Neuron (in vitro differentiated cells): ENCODE measurements around the gene AOC2.
"Not testable (repeated sequence)": the region's sequence is repeated elsewhere in the genome, so short reads cannot be mapped to it uniquely, and the experiment has no call there.

Experiments used
- H2AFZ ChIP-seq: one replicate; pipeline ENCODE4 v1.6.1; 2013; ENCODE audit warnings: low read depth, mild to moderate bottlenecking, inconsistent platforms, low read length, moderate library complexity
- H3K27me3 ChIP-seq: one replicate; pipeline ENCODE4 v1.6.1; 2013; ENCODE audit warnings: low read length; ENCODE audit not compliant: insufficient read depth
- H3K36me3 ChIP-seq: one replicate; pipeline ENCODE4 v1.6.1; 2013; ENCODE audit warnings: low read length; ENCODE audit not compliant: insufficient read depth
- H3K4me1 ChIP-seq: one replicate; pipeline ENCODE4 v1.6.1; 2013; ENCODE audit warnings: low read length; ENCODE audit not compliant: insufficient read depth
- H3K4me3 ChIP-seq: 2 replicates; pipeline ENCODE4 v1.5.1; 2013; ENCODE audit warnings: mild to moderate bottlenecking, low read length, moderate library complexity
- H3K9me3 ChIP-seq: one replicate; pipeline ENCODE4 v1.6.1; 2013; ENCODE audit warnings: low read length

The AOC2 gene

GRCh38 chr17:42872251-42872965 is 28.0 kb downstream of the AOC2 start:
- Histone ChIP-seq H3K4me3 (no peak overlapping the region), H3K36me3 (no peaks in the 10 kb centered on the region), H3K9me3 (peaks cover 2% of the 10 kb centered on the region), H3K4me1 (no peaks in the 10 kb centered on the region), H3K27me3 (peaks cover 8% of the 10 kb centered on the region), H2AFZ (no peak overlapping the region)

DNA sequence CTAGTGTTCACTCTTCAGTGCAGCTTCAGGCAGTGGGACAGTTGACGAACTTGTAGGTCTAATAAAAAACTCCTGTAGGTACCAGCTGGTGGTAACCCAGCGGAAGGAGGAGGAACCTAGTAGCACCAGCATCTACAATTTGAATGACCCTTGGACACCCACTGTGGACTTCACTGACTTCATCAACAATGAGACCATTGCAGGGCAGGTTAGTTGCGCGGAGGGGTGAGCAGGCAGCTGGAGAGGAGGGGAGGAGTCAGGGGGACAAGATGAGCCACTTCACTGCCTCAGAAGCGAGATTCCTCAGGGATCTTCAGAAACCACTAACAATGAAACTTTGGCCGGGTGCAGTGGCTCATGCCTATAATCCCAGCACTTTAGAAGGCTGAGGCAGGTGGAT is 28.9 kb downstream of the AOC2 start:
- no peak overlapping the region for H3K4me3 ChIP-seq
- H3K9me3 ChIP-seq: peaks cover 2% of the 10 kb centered on the region
- H2AFZ ChIP-seq: no peak overlapping the region
- H3K4me1 ChIP-seq: no peaks in the 10 kb centered on the region
- H3K27me3 ChIP-seq: peaks cover 15% of the 10 kb centered on the region
- no peaks in the 10 kb centered on the region for H3K36me3 ChIP-seq

- H3K36me3 ChIP-seq, H2AFZ ChIP-seq, H3K4me1 ChIP-seq, H3K4me3 ChIP-seq, H3K9me3 ChIP-seq: not testable (repeated sequence)
- H3K27me3 ChIP-seq: peaks cover 21% of the 10 kb centered on the region
Observed at GRCh38 chr17:42873932-42874695, 29.7 kb downstream of the AOC2 start.

DNA sequence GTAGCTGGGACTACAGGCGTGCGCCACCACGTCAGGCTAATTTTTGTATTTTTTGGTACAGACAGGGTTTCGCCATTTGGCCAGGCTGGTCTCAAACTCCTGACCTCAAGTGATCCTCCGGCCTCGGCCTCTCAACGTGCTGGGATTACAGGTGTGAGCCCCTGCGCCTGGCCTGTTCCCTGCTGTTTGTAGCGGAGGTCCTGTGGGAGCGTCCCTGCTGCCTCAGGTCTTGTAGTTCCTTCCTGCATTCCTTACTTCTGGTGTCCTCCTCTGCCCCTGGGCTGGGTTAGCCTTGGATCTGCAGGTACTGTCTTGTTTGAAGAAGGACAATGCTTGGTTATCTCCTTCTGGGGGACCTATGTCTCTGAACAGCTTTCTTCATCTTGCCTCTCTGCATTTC is 32.7 kb downstream of the AOC2 start:
- Histone ChIP-seq H3K36me3 (no peaks in the 10 kb centered on the region), H3K9me3 (peaks cover 2% of the 10 kb centered on the region), H3K4me3 (no peak overlapping the region), H2AFZ (no peak overlapping the region), H3K4me1 (no peaks in the 10 kb centered on the region), H3K27me3 (peaks cover 27% of the 10 kb centered on the region)

GRCh38 chr17:42878123-42878880 is 33.9 kb downstream of the AOC2 start:
- peaks cover 27% of the 10 kb centered on the region for H3K27me3 ChIP-seq
- no peaks in the 10 kb centered on the region for H3K36me3 ChIP-seq
- no peaks in the 10 kb centered on the region for H3K9me3 ChIP-seq

DNA sequence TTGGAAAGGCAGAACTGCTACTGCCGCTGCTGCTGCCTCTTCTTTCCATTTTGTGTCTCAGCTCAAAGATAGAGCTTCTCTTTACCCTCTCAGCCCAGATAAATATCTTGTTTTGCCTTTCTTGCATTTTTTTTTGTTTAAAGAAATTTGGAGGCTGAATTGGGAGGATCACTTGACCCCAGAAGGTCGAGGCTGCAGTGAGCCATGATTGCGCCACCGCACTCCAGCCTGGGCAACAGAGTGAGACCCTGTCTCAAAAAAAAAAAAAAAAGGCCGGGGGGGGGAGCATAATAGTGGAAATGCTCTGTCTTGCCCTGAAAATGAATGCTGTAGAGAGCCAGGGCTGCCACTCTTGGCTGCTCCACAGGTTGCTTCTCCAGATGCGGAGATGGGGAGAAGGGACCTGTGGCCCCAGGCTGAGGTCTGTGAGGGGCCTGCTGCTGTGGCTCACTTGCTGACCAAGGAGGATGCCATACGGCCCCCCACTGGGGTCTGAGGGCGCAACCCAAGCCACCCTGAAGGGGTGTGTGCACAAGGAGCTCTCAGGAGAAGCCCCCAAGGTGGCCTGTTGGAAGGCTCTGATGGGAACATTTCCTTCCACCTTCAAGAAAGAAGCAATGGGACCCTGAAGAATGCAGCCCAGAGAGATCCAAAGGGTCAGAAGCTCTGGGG is 34.7 kb downstream of the AOC2 start:
- Histone ChIP-seq H2AFZ (no peak overlapping the region), H3K4me1 (no peaks in the 10 kb centered on the region), H3K36me3 (no peaks in the 10 kb centered on the region), H3K9me3 (no peaks in the 10 kb centered on the region), H3K27me3 (peaks cover 29% of the 10 kb centered on the region), H3K4me3 (no peak overlapping the region)

More at GRCh38 chr17:42878123-42878880, 33.9 kb downstream of the AOC2 start:
- H3K4me3 ChIP-seq: no peak overlapping the region
- H2AFZ ChIP-seq: no peak overlapping the region
- H3K4me1 ChIP-seq: no peaks in the 10 kb centered on the region

DNA sequence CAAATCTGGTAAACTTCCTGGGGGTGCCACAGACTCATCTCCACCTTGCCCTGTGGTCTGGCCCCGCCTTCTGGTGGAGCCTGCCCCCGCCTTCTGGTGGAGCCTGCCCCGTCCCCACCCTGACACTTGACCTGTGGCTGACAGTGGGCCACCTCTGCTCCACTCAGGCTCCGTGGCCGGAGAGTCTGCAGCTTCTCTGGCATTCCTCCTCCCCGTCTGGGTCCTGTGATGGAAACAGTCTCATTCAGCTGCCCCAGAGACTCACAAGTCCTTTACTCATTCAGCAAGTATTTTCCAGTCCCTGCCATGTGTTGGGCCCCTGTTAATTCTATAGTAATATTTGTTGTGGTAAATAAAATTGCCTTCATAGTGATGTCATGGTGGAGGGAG is 35.2 kb downstream of the AOC2 start:
- no peaks in the 10 kb centered on the region for H3K9me3 ChIP-seq
- no peaks in the 10 kb centered on the region for H3K4me1 ChIP-seq
- no peak overlapping the region for H2AFZ ChIP-seq
- no peaks in the 10 kb centered on the region for H3K36me3 ChIP-seq
- H3K27me3 ChIP-seq: peaks cover 27% of the 10 kb centered on the region
- H3K4me3 ChIP-seq: no peak overlapping the region

DNA sequence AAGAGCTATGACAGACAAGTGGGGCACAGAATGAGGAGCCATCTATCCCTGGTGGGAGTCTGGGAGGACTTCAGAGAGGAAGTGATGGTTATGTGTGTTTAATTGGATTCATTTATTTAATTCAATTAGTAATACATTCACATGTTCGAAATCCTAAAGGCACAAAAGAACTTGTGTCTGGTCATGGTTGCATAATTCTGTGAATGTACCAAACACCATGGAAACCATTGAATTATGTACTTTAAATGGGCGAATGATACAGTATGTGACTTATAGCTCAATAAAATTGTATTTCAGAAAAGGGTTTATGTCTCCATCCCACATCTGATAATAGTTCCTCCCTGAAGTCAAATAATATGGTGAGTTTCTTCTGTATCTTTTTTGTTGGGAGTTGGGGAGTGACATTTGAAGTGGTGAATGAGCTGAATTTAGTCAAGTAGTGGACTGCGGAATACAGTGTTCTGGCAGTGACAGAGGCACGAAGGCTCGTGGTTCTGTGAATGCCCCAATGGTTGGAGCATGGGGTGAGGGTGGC is 36.5 kb downstream of the AOC2 start:
- Histone ChIP-seq H2AFZ (no peak overlapping the region), H3K4me1 (no peaks in the 10 kb centered on the region), H3K9me3 (no peaks in the 10 kb centered on the region), H3K36me3 (no peaks in the 10 kb centered on the region), H3K4me3 (no peak overlapping the region), H3K27me3 (peaks cover 27% of the 10 kb centered on the region)

DNA sequence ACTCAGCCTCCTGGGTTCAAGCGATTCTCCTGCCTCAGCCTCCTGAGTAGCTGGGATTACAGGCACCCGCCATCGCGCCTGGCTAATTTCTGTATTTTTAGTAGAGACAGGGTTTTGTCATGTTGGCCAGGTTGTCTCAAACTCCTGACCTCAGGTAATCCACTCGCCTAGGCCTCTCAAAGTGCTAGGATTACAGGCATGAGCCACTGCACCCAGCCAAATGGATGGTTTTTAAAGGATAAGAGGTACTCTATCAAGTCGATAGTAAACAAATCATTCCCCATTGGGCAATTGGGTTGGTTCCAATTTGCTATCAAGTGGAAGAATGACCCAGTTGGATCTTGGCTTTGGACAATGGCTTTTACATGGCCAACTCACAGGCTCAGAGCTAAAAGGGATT is 37.3 kb downstream of the AOC2 start:
- H3K27me3 ChIP-seq: peaks cover 30% of the 10 kb centered on the region
- not testable (repeated sequence) for H3K9me3 ChIP-seq, H3K36me3 ChIP-seq, H3K4me3 ChIP-seq, H3K4me1 ChIP-seq, H2AFZ ChIP-seq

DNA sequence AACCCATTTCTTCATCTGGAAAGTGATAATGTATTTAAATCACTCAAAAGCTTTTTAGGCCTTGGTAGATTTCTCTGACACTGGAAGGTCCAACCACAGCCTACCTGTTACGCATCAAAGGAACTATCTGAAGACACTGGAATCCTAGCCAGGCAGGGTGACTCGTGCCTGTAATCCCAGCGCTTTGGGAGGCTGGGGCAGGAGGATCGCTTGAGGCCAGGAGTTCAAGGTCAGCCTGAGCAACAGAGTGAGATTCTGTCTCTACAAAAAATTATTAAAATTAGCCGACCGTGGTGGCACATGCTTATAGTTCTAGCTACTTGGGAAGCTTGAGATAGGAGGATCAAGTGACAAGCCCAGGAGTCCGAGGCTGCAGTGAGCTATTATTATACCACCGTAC is 37.8 kb downstream of the AOC2 start:
- H3K4me3 ChIP-seq: no peak overlapping the region
- H3K27me3 ChIP-seq: peaks cover 27% of the 10 kb centered on the region
- H3K9me3 ChIP-seq: no peaks in the 10 kb centered on the region
- H2AFZ ChIP-seq: no peak overlapping the region
- no peaks in the 10 kb centered on the region for H3K4me1 ChIP-seq
- no peaks in the 10 kb centered on the region for H3K36me3 ChIP-seq

DNA sequence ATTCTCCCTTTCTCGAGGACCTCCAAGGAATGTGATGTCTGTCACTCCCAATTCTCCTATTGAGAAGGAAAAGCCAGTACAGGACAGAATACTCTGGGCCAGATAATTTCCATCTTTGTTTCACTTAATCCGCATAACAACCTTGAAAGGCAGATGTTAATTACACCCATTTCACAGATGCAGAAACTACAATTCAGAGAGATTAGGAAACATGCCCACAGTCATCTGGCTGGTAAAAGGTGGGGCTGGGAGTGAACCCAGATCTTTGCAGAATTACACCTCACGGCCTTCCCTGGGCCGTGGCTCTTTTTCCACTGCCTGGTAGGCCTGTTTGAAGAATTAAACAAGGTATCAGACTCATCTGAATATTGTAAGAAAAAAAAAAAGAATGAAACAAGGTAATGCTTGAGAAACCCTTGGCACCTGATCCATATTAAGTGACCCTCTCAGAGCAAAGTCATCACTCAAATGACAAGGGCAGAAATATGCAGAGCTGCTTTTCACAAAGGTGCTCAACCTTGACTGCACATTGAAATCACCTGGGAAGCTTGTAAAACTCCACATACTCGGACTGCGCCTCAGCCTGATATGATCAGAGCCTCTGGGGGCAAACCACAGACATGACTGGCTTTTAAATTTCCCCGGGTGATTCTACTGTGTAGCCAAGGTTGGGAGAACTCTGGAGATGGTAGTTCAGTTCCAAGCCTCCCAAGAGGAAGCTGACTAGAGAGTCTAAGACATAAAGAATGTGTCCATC is 39.6 kb downstream of the AOC2 start:
- H3K4me1 ChIP-seq: no peaks in the 10 kb centered on the region
- no peaks in the 10 kb centered on the region for H3K36me3 ChIP-seq
- H3K9me3 ChIP-seq: no peaks in the 10 kb centered on the region
- peaks cover 16% of the 10 kb centered on the region for H3K27me3 ChIP-seq
- no peak overlapping the region for H2AFZ ChIP-seq
- H3K4me3 ChIP-seq: no peak overlapping the region

DNA sequence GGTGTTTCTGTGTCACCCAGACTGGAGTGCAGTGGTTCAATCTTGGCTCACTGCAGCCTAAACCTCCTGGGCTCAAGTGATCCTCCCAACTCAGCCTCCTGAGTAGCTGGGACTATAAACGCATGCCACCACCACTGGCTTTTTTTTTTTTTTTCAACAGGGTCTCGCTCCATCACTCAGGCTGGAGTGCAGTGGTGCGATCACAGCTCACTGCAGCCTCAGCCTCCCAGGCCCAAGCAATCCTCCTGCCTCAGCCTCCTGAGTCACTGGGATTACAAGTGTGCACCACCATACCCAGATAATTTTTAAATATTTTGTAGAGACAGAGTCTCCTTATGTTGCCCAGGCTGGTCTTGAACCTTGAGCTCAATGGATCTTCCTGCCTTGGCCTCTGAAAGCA is 41.4 kb downstream of the AOC2 start:
- H3K36me3 ChIP-seq: not testable (repeated sequence)

More for the DNA sequence above, 41.4 kb downstream of the AOC2 start:
- not testable (repeated sequence) for H3K4me3 ChIP-seq, H3K4me1 ChIP-seq, H3K9me3 ChIP-seq, H2AFZ ChIP-seq
- peaks cover 18% of the 10 kb centered on the region for H3K27me3 ChIP-seq
